KOPT-K1 (cell line): ENCODE measurements around the gene ZC3H11A.
"Not testable (repeated sequence)": the region's sequence is repeated elsewhere in the genome, so short reads cannot be mapped to it uniquely, and the experiment has no call there.

Experiments used
- H3K27ac ChIP-seq: fragments of 200-600 bp; sonication (generic); 2 replicates; pipeline ENCODE4 v1.5.1; 2016; ENCODE audit warnings: antibody characterized with exemption, mild to moderate bottlenecking, low read depth, low read length; ENCODE audit not compliant: poor library complexity, severe bottlenecking
- H3K36me3 ChIP-seq: fragments of 200-600 bp; sonication (generic); 2 replicates; pipeline ENCODE4 v1.5.1; 2017; ENCODE audit warnings: antibody characterized with exemption, mild to moderate bottlenecking, low read length, moderate library complexity; ENCODE audit not compliant: insufficient read depth
- H3K9me3 ChIP-seq: fragments of 200-600 bp; sonication (generic); 2 replicates; pipeline ENCODE4 v1.5.1; 2017; ENCODE audit warnings: antibody characterized with exemption, low read length, mild to moderate bottlenecking; ENCODE audit not compliant: insufficient read depth, poor library complexity, severe bottlenecking

ZC3H11A gene

GRCh38 chr1:203797948-203798655, 2.7 kb downstream of the ZC3H11A start:
- no peak overlapping the region for H3K27ac ChIP-seq
- H3K36me3 ChIP-seq: peaks cover 62% of the 10 kb centered on the region
- no peaks in the 10 kb centered on the region for H3K9me3 ChIP-seq

GRCh38 chr1:203799157-203799556, 3.7 kb downstream of the ZC3H11A start:
- H3K36me3 ChIP-seq: peaks cover 73% of the 10 kb centered on the region
- no peak overlapping the region for H3K27ac ChIP-seq
- H3K9me3 ChIP-seq: no peaks in the 10 kb centered on the region

- H3K9me3 ChIP-seq: no peaks in the 10 kb centered on the region
- peaks cover 81% of the 10 kb centered on the region for H3K36me3 ChIP-seq
- no peak overlapping the region for H3K27ac ChIP-seq
Observed at GRCh38 chr1:203799971-203800370, 4.5 kb downstream of the ZC3H11A start.

- H3K27ac ChIP-seq: no peak overlapping the region
- H3K9me3 ChIP-seq: no peaks in the 10 kb centered on the region
- H3K36me3 ChIP-seq: peaks cover 96% of the 10 kb centered on the region
Observed at GRCh38 chr1:203805689-203806088, 10.3 kb downstream of the ZC3H11A start.

- peaks cover 97% of the 10 kb centered on the region for H3K36me3 ChIP-seq
- no peaks in the 10 kb centered on the region for H3K9me3 ChIP-seq
- no peak overlapping the region for H3K27ac ChIP-seq
Observed at GRCh38 chr1:203807196-203807595, 11.8 kb downstream of the ZC3H11A start.

GRCh38 chr1:203813581-203814341, 18.3 kb downstream of the ZC3H11A start:
- H3K27ac ChIP-seq: no peak overlapping the region
- no peaks in the 10 kb centered on the region for H3K9me3 ChIP-seq
- peaks cover 96% of the 10 kb centered on the region for H3K36me3 ChIP-seq

- no peaks in the 10 kb centered on the region for H3K9me3 ChIP-seq
- H3K36me3 ChIP-seq: peaks cover 97% of the 10 kb centered on the region
- H3K27ac ChIP-seq: no peak overlapping the region
Observed at GRCh38 chr1:203818399-203818798, 23.0 kb downstream of the ZC3H11A start.

GRCh38 chr1:203823306-203823705, 27.9 kb downstream of the ZC3H11A start:
- peaks cover 97% of the 10 kb centered on the region for H3K36me3 ChIP-seq
- no peak overlapping the region for H3K27ac ChIP-seq
- H3K9me3 ChIP-seq: no peaks in the 10 kb centered on the region

GRCh38 chr1:203826175-203826574, 30.8 kb downstream of the ZC3H11A start:
- Histone ChIP-seq H3K36me3 (peaks cover 98% of the 10 kb centered on the region), H3K27ac (no peak overlapping the region), H3K9me3 (no peaks in the 10 kb centered on the region)

- Histone ChIP-seq H3K27ac (no peak overlapping the region), H3K36me3 (peaks cover 98% of the 10 kb centered on the region), H3K9me3 (no peaks in the 10 kb centered on the region)
Observed at GRCh38 chr1:203828002-203828401, 32.6 kb downstream of the ZC3H11A start.

GRCh38 chr1:203828503-203828902, 33.1 kb downstream of the ZC3H11A start:
- Histone ChIP-seq H3K36me3 (peaks cover 98% of the 10 kb centered on the region), H3K9me3 (no peaks in the 10 kb centered on the region), H3K27ac (no peak overlapping the region)

GRCh38 chr1:203829247-203829646, 33.8 kb downstream of the ZC3H11A start:
- H3K36me3 ChIP-seq: peaks cover 98% of the 10 kb centered on the region
- not testable (repeated sequence) for H3K9me3 ChIP-seq, H3K27ac ChIP-seq

GRCh38 chr1:203835476-203835875, 40.1 kb downstream of the ZC3H11A start:
- H3K36me3 ChIP-seq: peaks cover 100% of the 10 kb centered on the region

GRCh38 chr1:203839081-203839480, 43.7 kb downstream of the ZC3H11A start:
- Histone ChIP-seq H3K36me3 (peaks cover 94% of the 10 kb centered on the region), H3K9me3 (peaks cover 4% of the 10 kb centered on the region), H3K27ac (no peak overlapping the region)

More at GRCh38 chr1:203835476-203835875, 40.1 kb downstream of the ZC3H11A start:
- H3K27ac ChIP-seq: no peak overlapping the region
- peaks cover 4% of the 10 kb centered on the region for H3K9me3 ChIP-seq

- peaks cover 94% of the 10 kb centered on the region for H3K36me3 ChIP-seq
- peaks cover 4% of the 10 kb centered on the region for H3K9me3 ChIP-seq
- no peak overlapping the region for H3K27ac ChIP-seq
Observed at GRCh38 chr1:203840208-203840808, 44.9 kb downstream of the ZC3H11A start.
